PC-3 (cell line): ENCODE measurements around the gene SRXN1.

Experiments
- CTCF ChIP-seq: fragments of 300-600 bp; sonication (generic); conservative IDR thresholded peaks from 2 replicates; pipeline ENCODE4 v1.5.1; 2017; ENCODE audit warnings: antibody characterized with exemption, low read depth, mild to moderate bottlenecking, low read length
- EZH2 ChIP-seq: fragments of 300-600 bp; sonication (generic); IDR thresholded peaks from one replicate; pipeline ENCODE4 v1.6.1; 2017; ENCODE audit warnings: antibody characterized with exemption, mild to moderate bottlenecking, low read length; ENCODE audit not compliant: unreplicated experiment
- EZH2phosphoT487 ChIP-seq: fragments of 300-600 bp; sonication (generic); IDR thresholded peaks from 2 replicates; pipeline ENCODE4 v1.6.1; 2018; ENCODE audit warnings: mild to moderate bottlenecking, antibody characterized with exemption, low read length, borderline replicate concordance

GRCh38 chr20:620246-620645 lies 32.8 kb downstream of the SRXN1 start:
- TF ChIP-seq CTCF (no peak), EZH2 (no peak), EZH2phosphoT487 (no peak)
